ENCODE data around the gene HAUS8.

The HAUS8 gene

GRCh38 chr19:17075035-17075863 lies at the start of gene HAUS8, which contains the start of gene MYO9B:
TSS of gene HAUS8 (minus strand) at chr19:17075452. CDS start at chr19:17075422, 30 bp downstream.
TSS of gene MYO9B (plus strand) at chr19:17075777. CDS start at chr19:17101718, 25,941 bp downstream.
- Histone ChIP-seq H3K4me1 (peaks cover 3% of the 10 kb centered on the region), H3K9me3 (ENCODE audit: control insufficient read depth, low read length) (no peaks in the 10 kb centered on the region), H3K4me3 (ENCODE audit: low read depth, low read length) (peak within 1 kb of the TSS; percentile 96), H3K9ac (peak within 1 kb of the TSS; percentile 63), H3K27ac (peak within 1 kb of the TSS; percentile 48), H2AFZ (peak within 1 kb of the TSS; percentile 97), H3K79me2 (peaks cover 16% of the 10 kb centered on the region), H3K4me2 (ENCODE audit: low read length) (peak within 1 kb of the TSS; percentile 82), H3K36me3 (ENCODE audit: control insufficient read depth, insufficient read depth, low read length) (no peaks in the 10 kb centered on the region), H3K27me3 (ENCODE audit: control insufficient read depth, insufficient read depth, low read length) (no peaks in the 10 kb centered on the region)
- TF ChIP-seq CTCF (IDR thresholded peaks at IDR 0.05) = no peak

- Histone ChIP-seq H3K79me2 (peaks cover 3% of the 10 kb centered on the region), H3K4me2 (ENCODE audit: low read length) (no peak overlapping the region), H3K36me3 (ENCODE audit: control insufficient read depth, insufficient read depth, low read length) (no peaks in the 10 kb centered on the region), H3K4me3 (ENCODE audit: low read depth, low read length) (no peak overlapping the region), H3K9ac (no peak overlapping the region), H2AFZ (no peak overlapping the region), H3K4me1 (no peaks in the 10 kb centered on the region), H3K27ac (no peak overlapping the region), H3K9me3 (ENCODE audit: control insufficient read depth, low read length) (no peaks in the 10 kb centered on the region), H3K27me3 (ENCODE audit: control insufficient read depth, insufficient read depth, low read length) (no peaks in the 10 kb centered on the region)
- no peak for TF ChIP-seq CTCF (IDR thresholded peaks at IDR 0.05)
These were observed 48.8 kb upstream of the HAUS8 start for GRCh38 chr19:17124025-17124424.

GRCh38 chr19:17123041-17123440 lies 47.8 kb upstream of the HAUS8 start:
- no peaks in the 10 kb centered on the region for H3K27me3 ChIP-seq (ENCODE audit: control insufficient read depth, insufficient read depth, low read length)
- TF ChIP-seq CTCF (IDR thresholded peaks at IDR 0.05) = no peak
- no peak overlapping the region for H3K27ac ChIP-seq
- H3K36me3 ChIP-seq (ENCODE audit: control insufficient read depth, insufficient read depth, low read length) = no peaks in the 10 kb centered on the region
- no peak overlapping the region for H3K4me2 ChIP-seq (ENCODE audit: low read length)
- no peak overlapping the region for H2AFZ ChIP-seq
- H3K4me3 ChIP-seq (ENCODE audit: low read depth, low read length) = no peak overlapping the region
- H3K4me1 ChIP-seq = no peaks in the 10 kb centered on the region
- H3K9me3 ChIP-seq (ENCODE audit: control insufficient read depth, low read length) = no peaks in the 10 kb centered on the region
- no peak overlapping the region for H3K9ac ChIP-seq
- H3K79me2 ChIP-seq = peaks cover 4% of the 10 kb centered on the region

GRCh38 chr19:17121736-17122293 lies 46.6 kb upstream of the HAUS8 start:
- no peaks in the 10 kb centered on the region for H3K36me3 ChIP-seq (ENCODE audit: control insufficient read depth, insufficient read depth, low read length)
- no peak overlapping the region for H3K4me3 ChIP-seq (ENCODE audit: low read depth, low read length)
- H3K79me2 ChIP-seq = peaks cover 4% of the 10 kb centered on the region
- no peaks in the 10 kb centered on the region for H3K27me3 ChIP-seq (ENCODE audit: control insufficient read depth, insufficient read depth, low read length)
- H3K9me3 ChIP-seq (ENCODE audit: control insufficient read depth, low read length) = no peaks in the 10 kb centered on the region
- no peak overlapping the region for H2AFZ ChIP-seq
- H3K9ac ChIP-seq = no peak overlapping the region
- no peak overlapping the region for H3K27ac ChIP-seq
- no peak for TF ChIP-seq CTCF (IDR thresholded peaks at IDR 0.05)
- H3K4me2 ChIP-seq (ENCODE audit: low read length) = no peak overlapping the region
- H3K4me1 ChIP-seq = no peaks in the 10 kb centered on the region
